Erythroblast (primary cell): ENCODE measurements around the gene FRZB.

Source experiments
- GATA1 ChIP-seq: IDR thresholded peaks from 2 replicates; pipeline ENCODE4 v1.6.1; 2011; ENCODE audit warnings: low read depth, mild to moderate bottlenecking, control low read depth, low read length, moderate library complexity
- POLR2A ChIP-seq: IDR thresholded peaks from 2 replicates; pipeline ENCODE4 v1.6.1; 2011; ENCODE audit warnings: mild to moderate bottlenecking, low read length

- TF ChIP-seq POLR2A = no peak
- TF ChIP-seq GATA1 = no peak
Observed at GRCh38 chr2:182898718-182899117, 32.3 kb upstream of the FRZB start.
